Epithelial cell of alveolus of lung (primary cell): ENCODE data around the gene PGF. TPM values are rescaled to one million over a fixed set of nuclear protein-coding genes. Genes with fewer than 3 reads are reported as not detected.

Source experiments
- total RNA-seq: library from RNA; depleted of rRNA; stranded (reverse); fragments of >200 nt; gene quantifications from 2 replicates; pipeline ENCODE4 v1.2.1, GENCODE V29; 2015

The PGF gene
- 14.6 and 24.5 TPM in 2 replicates for total RNA-seq

GRCh38 chr14:74955229-74956026, at the start of gene PGF:
Gene PGF (minus strand): TSS chr14:74955597. CDS start chr14:74955242, 355 bp downstream.

GRCh38 chr14:75002392-75003249, 47.2 kb upstream of the PGF start, which contains the start of gene EIF2B2:
Gene EIF2B2 (plus strand): TSS chr14:75002921. CDS start chr14:75002991, 70 bp downstream.

GRCh38 chr14:74922752-74923401, 32.5 kb downstream of the PGF start, which contains the start of gene RPS6KL1:
Gene RPS6KL1 (minus strand): TSS chr14:74923260. CDS start chr14:74921541, 1,719 bp downstream.

Other genes starting within 250 kb of the PGF start
- gene AREL1, start 242.5 kb downstream of the PGF start, total RNA-seq, result 27.7 and 38.0 TPM in 2 replicates
- gene FCF1, start 242.5 kb downstream of the PGF start, total RNA-seq, result 26.4 and 31.5 TPM in 2 replicates
- gene YLPM1, start 192.3 kb downstream of the PGF start, total RNA-seq, result 18.5 and 32.3 TPM in 2 replicates
- gene PROX2, start 79.5 kb downstream of the PGF start, total RNA-seq, result not detected in 2 replicates
- 63.9 and 65.2 TPM in 2 replicates for gene DLST, start 73.7 kb downstream of the PGF start, total RNA-seq
- gene RPS6KL1, start 32.3 kb downstream of the PGF start, total RNA-seq, result 2.1 TPM in 1 of 2 replicates, not detected in the other
- 48.1 and 54.3 TPM in 2 replicates for gene EIF2B2, start 47.3 kb upstream of the PGF start, total RNA-seq
- 9.8 and 16.0 TPM in 2 replicates for gene MLH3, start 95.9 kb upstream of the PGF start, total RNA-seq
- 9.7 and 11.1 TPM in 2 replicates for gene ACYP1, start 108.4 kb upstream of the PGF start, total RNA-seq
- 0.39 and 3.8 TPM in 2 replicates for gene ZC2HC1C, start 114.0 kb upstream of the PGF start, total RNA-seq
- gene NEK9, start 171.5 kb upstream of the PGF start, total RNA-seq, result 29.3 and 48.1 TPM in 2 replicates
- 266 and 308 TPM in 2 replicates for gene TMED10, start 221.0 kb upstream of the PGF start, total RNA-seq